Loucy (cell line): Measurements from ENCODE around the gene UBASH3A.

Experiments
- EZH2phosphoT487 ChIP-seq: fragments of 200-600 bp; IDR thresholded peaks from 2 replicates; pipeline ENCODE4 v1.6.1; 2018; ENCODE audit warnings: antibody characterized with exemption, mild to moderate bottlenecking, moderate library complexity, borderline replicate concordance
- TF ChIP-seq, protein P1 (sequence below): fragments of 200-600 bp; sonication (generic); conservative IDR thresholded peaks from 2 replicates; pipeline ENCODE4 v1.5.1; 2014; ENCODE audit warnings: mild to moderate bottlenecking, antibody characterized with exemption, low read length

DNA sequence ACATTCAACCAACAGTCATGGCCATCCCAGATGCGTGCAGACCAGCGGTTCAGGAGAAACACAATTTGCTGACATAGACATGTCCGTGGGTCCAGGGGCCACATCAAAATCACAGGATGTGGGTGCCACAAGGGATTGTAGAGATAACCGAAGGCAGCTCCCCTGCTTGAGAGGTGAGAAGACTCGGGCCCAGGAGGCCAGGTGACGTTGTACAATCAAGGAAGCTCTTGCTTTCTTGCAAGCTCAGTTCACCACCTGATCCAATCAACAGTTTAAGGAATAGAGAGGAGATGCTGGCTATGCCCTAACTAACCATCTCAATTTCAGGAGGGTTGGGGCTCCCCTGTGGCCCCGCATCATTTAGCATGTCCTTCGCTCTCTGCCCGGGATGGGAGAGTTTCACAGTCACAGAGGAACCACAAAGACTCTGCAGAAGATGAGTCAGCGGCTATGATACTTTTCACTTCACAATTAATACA lies 19.5 kb downstream of the UBASH3A start:
- TF ChIP-seq, protein P1, sequence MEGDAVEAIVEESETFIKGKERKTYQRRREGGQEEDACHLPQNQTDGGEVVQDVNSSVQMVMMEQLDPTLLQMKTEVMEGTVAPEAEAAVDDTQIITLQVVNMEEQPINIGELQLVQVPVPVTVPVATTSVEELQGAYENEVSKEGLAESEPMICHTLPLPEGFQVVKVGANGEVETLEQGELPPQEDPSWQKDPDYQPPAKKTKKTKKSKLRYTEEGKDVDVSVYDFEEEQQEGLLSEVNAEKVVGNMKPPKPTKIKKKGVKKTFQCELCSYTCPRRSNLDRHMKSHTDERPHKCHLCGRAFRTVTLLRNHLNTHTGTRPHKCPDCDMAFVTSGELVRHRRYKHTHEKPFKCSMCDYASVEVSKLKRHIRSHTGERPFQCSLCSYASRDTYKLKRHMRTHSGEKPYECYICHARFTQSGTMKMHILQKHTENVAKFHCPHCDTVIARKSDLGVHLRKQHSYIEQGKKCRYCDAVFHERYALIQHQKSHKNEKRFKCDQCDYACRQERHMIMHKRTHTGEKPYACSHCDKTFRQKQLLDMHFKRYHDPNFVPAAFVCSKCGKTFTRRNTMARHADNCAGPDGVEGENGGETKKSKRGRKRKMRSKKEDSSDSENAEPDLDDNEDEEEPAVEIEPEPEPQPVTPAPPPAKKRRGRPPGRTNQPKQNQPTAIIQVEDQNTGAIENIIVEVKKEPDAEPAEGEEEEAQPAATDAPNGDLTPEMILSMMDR: no peak
- TF ChIP-seq EZH2phosphoT487: no peak
